Endothelial cell of coronary artery (primary cell): ENCODE measurements around the gene UBE2D2. TPM values are rescaled to one million over a fixed set of nuclear protein-coding genes. Genes with fewer than 3 reads are reported as not detected.

Source experiments
- total RNA-seq: library from RNA; depleted of rRNA; stranded (reverse); fragments of >200 nt; gene quantifications from 2 replicates; pipeline ENCODE4 v1.2.3, GENCODE V29; 2014

The UBE2D2 gene
- 53.9 and 56.6 TPM in 2 replicates for total RNA-seq

GRCh38 chr5:139560752-139561654 is at the start of gene UBE2D2:
Gene UBE2D2, plus strand, starts transcription at chr5:139561339. Its CDS starts 453 bp downstream, at chr5:139561792.

GRCh38 chr5:139648205-139649081 is 87.3 kb downstream of the UBE2D2 start, which contains the start of gene CXXC5:
Gene CXXC5, plus strand, starts transcription at chr5:139648349. Its CDS starts 32,175 bp downstream, at chr5:139680524.

Other genes starting within 250 kb of the UBE2D2 start
- 67.0 and 70.0 TPM in 2 replicates for gene PAIP2, start 219.5 kb upstream of the UBE2D2 start, total RNA-seq
- gene SLC23A1, start 178.0 kb upstream of the UBE2D2 start, total RNA-seq = not detected in 2 replicates
- gene MZB1, start 171.4 kb upstream of the UBE2D2 start, total RNA-seq = 0.09 and 0.19 TPM in 2 replicates
- 0.72 and 1.2 TPM in 2 replicates for gene PROB1, start 166.2 kb upstream of the UBE2D2 start, total RNA-seq
- 9.5 and 9.9 TPM in 2 replicates for gene SPATA24, start 157.2 kb upstream of the UBE2D2 start, total RNA-seq
- gene DNAJC18, start 121.8 kb upstream of the UBE2D2 start, total RNA-seq = 5.3 and 9.4 TPM in 2 replicates
- 217 and 377 TPM in 2 replicates for gene ECSCR, start 98.6 kb upstream of the UBE2D2 start, total RNA-seq
- not detected in 2 replicates for gene SMIM33, start 90.3 kb upstream of the UBE2D2 start, total RNA-seq
- 33.0 and 47.0 TPM in 2 replicates for gene STING1, start 78.6 kb upstream of the UBE2D2 start, total RNA-seq
- gene CXXC5, start 87.0 kb downstream of the UBE2D2 start, total RNA-seq = 6.5 and 23.0 TPM in 2 replicates
- not detected in 2 replicates for gene PSD2, start 234.5 kb downstream of the UBE2D2 start, total RNA-seq